Ishikawa (cell line): ENCODE data around the gene SLC8A1.

Source experiments
- CEBPB ChIP-seq: IDR thresholded peaks from 2 replicates; pipeline ENCODE4 v1.6.1; 2012
- CREB1 ChIP-seq: IDR thresholded peaks from 2 replicates; pipeline ENCODE4 v1.6.1; 2012; ENCODE audit warnings: low read depth
- EGR1 ChIP-seq: IDR thresholded peaks from 2 replicates; pipeline ENCODE4 v1.6.1; 2012
- EP300 ChIP-seq: IDR thresholded peaks from 2 replicates; pipeline ENCODE4 v1.6.1; 2012; ENCODE audit warnings: borderline replicate concordance
- FOXM1 ChIP-seq: IDR thresholded peaks from 2 replicates; pipeline ENCODE4 v1.6.1; 2012; ENCODE audit warnings: low read depth, borderline replicate concordance
- NFIC ChIP-seq: IDR thresholded peaks from 2 replicates; pipeline ENCODE4 v1.6.1; 2012
- RAD21 ChIP-seq: IDR thresholded peaks from 2 replicates; pipeline ENCODE4 v1.6.1; 2012; ENCODE audit warnings: low read depth
- TAF1 ChIP-seq: IDR thresholded peaks from 2 replicates; pipeline ENCODE4 v1.6.1; 2012; ENCODE audit warnings: low read depth, mild to moderate bottlenecking
- TCF12 ChIP-seq: IDR thresholded peaks from 2 replicates; pipeline ENCODE4 v1.6.1; 2012; ENCODE audit warnings: low read depth
- TEAD4 ChIP-seq: IDR thresholded peaks from 2 replicates; pipeline ENCODE4 v1.6.1; 2012
- YY1 ChIP-seq: IDR thresholded peaks from 2 replicates; pipeline ENCODE4 v1.6.1; 2012; ENCODE audit warnings: low read depth
- ZBTB7A ChIP-seq: IDR thresholded peaks from 2 replicates; pipeline ENCODE4 v1.6.1; 2012; ENCODE audit warnings: low read depth
- TF ChIP-seq, protein P1 (sequence below): IDR thresholded peaks from 2 replicates; pipeline ENCODE4 v1.6.1; 2012
- TF ChIP-seq, protein P2 (sequence below): IDR thresholded peaks from 2 replicates; pipeline ENCODE4 v1.6.1; 2012; ENCODE audit warnings: low read depth, mild to moderate bottlenecking
- TF ChIP-seq, protein P3 (sequence below): IDR thresholded peaks from 2 replicates; pipeline ENCODE4 v1.6.1; 2012

SLC8A1 gene

GRCh38 chr2:40458271-40458794, 6.4 kb upstream of the SLC8A1 start:
- TF ChIP-seq, protein P1, sequence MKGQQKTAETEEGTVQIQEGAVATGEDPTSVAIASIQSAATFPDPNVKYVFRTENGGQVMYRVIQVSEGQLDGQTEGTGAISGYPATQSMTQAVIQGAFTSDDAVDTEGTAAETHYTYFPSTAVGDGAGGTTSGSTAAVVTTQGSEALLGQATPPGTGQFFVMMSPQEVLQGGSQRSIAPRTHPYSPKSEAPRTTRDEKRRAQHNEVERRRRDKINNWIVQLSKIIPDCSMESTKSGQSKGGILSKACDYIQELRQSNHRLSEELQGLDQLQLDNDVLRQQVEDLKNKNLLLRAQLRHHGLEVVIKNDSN: no peak
- TF ChIP-seq ZBTB7A (no peak), CREB1 (no peak), TCF12 (no peak)
- TF ChIP-seq, protein P2, sequence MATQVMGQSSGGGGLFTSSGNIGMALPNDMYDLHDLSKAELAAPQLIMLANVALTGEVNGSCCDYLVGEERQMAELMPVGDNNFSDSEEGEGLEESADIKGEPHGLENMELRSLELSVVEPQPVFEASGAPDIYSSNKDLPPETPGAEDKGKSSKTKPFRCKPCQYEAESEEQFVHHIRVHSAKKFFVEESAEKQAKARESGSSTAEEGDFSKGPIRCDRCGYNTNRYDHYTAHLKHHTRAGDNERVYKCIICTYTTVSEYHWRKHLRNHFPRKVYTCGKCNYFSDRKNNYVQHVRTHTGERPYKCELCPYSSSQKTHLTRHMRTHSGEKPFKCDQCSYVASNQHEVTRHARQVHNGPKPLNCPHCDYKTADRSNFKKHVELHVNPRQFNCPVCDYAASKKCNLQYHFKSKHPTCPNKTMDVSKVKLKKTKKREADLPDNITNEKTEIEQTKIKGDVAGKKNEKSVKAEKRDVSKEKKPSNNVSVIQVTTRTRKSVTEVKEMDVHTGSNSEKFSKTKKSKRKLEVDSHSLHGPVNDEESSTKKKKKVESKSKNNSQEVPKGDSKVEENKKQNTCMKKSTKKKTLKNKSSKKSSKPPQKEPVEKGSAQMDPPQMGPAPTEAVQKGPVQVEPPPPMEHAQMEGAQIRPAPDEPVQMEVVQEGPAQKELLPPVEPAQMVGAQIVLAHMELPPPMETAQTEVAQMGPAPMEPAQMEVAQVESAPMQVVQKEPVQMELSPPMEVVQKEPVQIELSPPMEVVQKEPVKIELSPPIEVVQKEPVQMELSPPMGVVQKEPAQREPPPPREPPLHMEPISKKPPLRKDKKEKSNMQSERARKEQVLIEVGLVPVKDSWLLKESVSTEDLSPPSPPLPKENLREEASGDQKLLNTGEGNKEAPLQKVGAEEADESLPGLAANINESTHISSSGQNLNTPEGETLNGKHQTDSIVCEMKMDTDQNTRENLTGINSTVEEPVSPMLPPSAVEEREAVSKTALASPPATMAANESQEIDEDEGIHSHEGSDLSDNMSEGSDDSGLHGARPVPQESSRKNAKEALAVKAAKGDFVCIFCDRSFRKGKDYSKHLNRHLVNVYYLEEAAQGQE: no peak

DNA sequence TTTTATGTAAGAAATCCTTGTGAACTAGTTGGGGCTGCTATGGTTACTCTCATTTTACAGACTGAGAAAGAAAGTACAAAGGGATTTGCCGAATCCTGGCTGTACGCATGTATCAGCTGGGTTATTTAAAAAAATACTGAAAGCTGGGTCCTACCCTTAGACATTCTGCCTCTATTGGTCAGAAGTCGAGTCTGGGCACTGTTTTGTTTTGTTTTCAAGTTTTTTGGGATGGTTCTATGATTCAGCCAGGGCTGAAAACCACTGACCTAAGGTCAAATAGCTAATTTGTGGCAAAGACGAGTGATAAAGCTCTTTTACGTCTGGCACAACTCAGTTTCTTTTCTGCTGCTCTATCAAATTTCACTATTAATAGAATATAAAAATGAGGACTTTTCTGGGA, 5.9 kb upstream of the SLC8A1 start:
- TF ChIP-seq, protein P2: no peak
- TF ChIP-seq, protein P3, sequence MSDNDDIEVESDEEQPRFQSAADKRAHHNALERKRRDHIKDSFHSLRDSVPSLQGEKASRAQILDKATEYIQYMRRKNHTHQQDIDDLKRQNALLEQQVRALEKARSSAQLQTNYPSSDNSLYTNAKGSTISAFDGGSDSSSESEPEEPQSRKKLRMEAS: no peak
- TF ChIP-seq TCF12: no peak
- TF ChIP-seq, protein P1: no peak
- no peak for TF ChIP-seq TEAD4
- TF ChIP-seq CEBPB: no peak
- no peak for TF ChIP-seq YY1
- TF ChIP-seq RAD21: no peak
- no peak for TF ChIP-seq NFIC
- TF ChIP-seq EP300: no peak
- no peak for TF ChIP-seq FOXM1

GRCh38 chr2:40457366-40457765, 5.5 kb upstream of the SLC8A1 start:
- TF ChIP-seq TEAD4: no peak
- TF ChIP-seq NFIC: no peak
- TF ChIP-seq YY1: no peak
- TF ChIP-seq TCF12: no peak
- TF ChIP-seq, protein P3: no peak
- no peak for TF ChIP-seq FOXM1
- TF ChIP-seq, protein P1: no peak
- no peak for TF ChIP-seq ZBTB7A
- no peak for TF ChIP-seq CEBPB

- TF ChIP-seq CREB1: no peak
- TF ChIP-seq CEBPB: no peak
- TF ChIP-seq TEAD4: no peak
- TF ChIP-seq ZBTB7A: no peak
- TF ChIP-seq NFIC: no peak
- TF ChIP-seq EGR1: no peak
- TF ChIP-seq YY1: no peak
- TF ChIP-seq, protein P3: no peak
- TF ChIP-seq TAF1: no peak
- TF ChIP-seq RAD21: no peak
- TF ChIP-seq FOXM1: no peak
- no peak for TF ChIP-seq EP300
- TF ChIP-seq, protein P1: no peak
- no peak for TF ChIP-seq TCF12
- TF ChIP-seq, protein P2: no peak
Observed at GRCh38 chr2:40456926-40457325, 5.0 kb upstream of the SLC8A1 start.
